ENCODE measurements around the gene GBA2.

Gene GBA2

GRCh38 chr9:35688558-35689541 lies 60.2 kb downstream of the GBA2 start:
- peak overlapping the region; percentile 47 for H3K4me3 Mint-ChIP-seq
- peak overlapping the region; percentile 45 for H3K27ac Mint-ChIP-seq
- H3K4me1 Mint-ChIP-seq (ENCODE audit: low read depth): peaks cover 32% of the 10 kb centered on the region
- no peaks in the 10 kb centered on the region for H3K9me3 Mint-ChIP-seq
- no peaks in the 10 kb centered on the region for H3K27me3 Mint-ChIP-seq
- H3K36me3 Mint-ChIP-seq (ENCODE audit: low read depth): no peaks in the 10 kb centered on the region

- no peak overlapping the region for H3K27ac Mint-ChIP-seq
- no peaks in the 10 kb centered on the region for H3K36me3 Mint-ChIP-seq (ENCODE audit: low read depth)
- no peaks in the 10 kb centered on the region for H3K9me3 Mint-ChIP-seq
- no peak overlapping the region for H3K4me3 Mint-ChIP-seq
- peaks cover 32% of the 10 kb centered on the region for H3K4me1 Mint-ChIP-seq (ENCODE audit: low read depth)
- H3K27me3 Mint-ChIP-seq: no peaks in the 10 kb centered on the region
Measured at GRCh38 chr9:35687972-35688557, 61.0 kb downstream of the GBA2 start.

GRCh38 chr9:35687306-35687705 lies 61.7 kb downstream of the GBA2 start:
- Mint-ChIP-seq H3K4me3 (no peak overlapping the region), H3K9me3 (no peaks in the 10 kb centered on the region), H3K27me3 (no peaks in the 10 kb centered on the region), H3K4me1 (ENCODE audit: low read depth) (peaks cover 32% of the 10 kb centered on the region), H3K27ac (no peak overlapping the region), H3K36me3 (ENCODE audit: low read depth) (no peaks in the 10 kb centered on the region)
